T-helper 2 cell treated with Interferon-gamma antibody and Interleukin-4, amounts not matched to agents 100 ng/mL and 5 ng/mL, for 36 hours (primary cell): ENCODE measurements around the gene RNU6-9. TPM values are rescaled to one million over a fixed set of nuclear protein-coding genes. Genes with fewer than 3 reads are reported as not detected.

ENCODE experiments used
- intact Hi-C: fragments of 100-400 bp; cut with micrococcal nuclease; formaldehyde crosslinking; loops from one replicate; pipeline ENCODE4 v1.15.1; 2023
- total RNA-seq: library from RNA; stranded (reverse); gene quantifications from 2 replicates; pipeline ENCODE4 v1.2.3, GENCODE V29; 2022

The RNU6-9 gene
- total RNA-seq, 1 donor from 2014 or later: not detected

- intact Hi-C loops: no loop called here
Measured at GRCh38 chr19:916645-917322, 23.5 kb downstream of the RNU6-9 start.

GRCh38 chr19:917323-918151 is 24.3 kb downstream of the RNU6-9 start, which contains the start of gene KISS1R:
Gene KISS1R (plus strand): TSS chr19:917333. CDS start chr19:917503, 170 bp downstream.
- intact Hi-C loops: no loop called here

GRCh38 chr19:918152-918437 is 24.8 kb downstream of the RNU6-9 start:
- intact Hi-C loops: no loop called here

- intact Hi-C loops: no loop called here
Measured at GRCh38 chr19:918481-919198, 25.4 kb downstream of the RNU6-9 start.

GRCh38 chr19:919199-920050 is 26.1 kb downstream of the RNU6-9 start:
- intact Hi-C loops: loop anchor here (1.0 kb wide), 1 partner anchor 56 kb away; no protein-coding TSS in a partner anchor

GRCh38 chr19:920051-920864 is 27.0 kb downstream of the RNU6-9 start:
- intact Hi-C loops: loop anchor here (1.0 kb wide), 1 partner anchor 57 kb away; no protein-coding TSS in a partner anchor

- intact Hi-C loops: loop anchor here (1.0 to 5.0 kb wide), 3 partner anchors 43 to 127 kb away; partner anchors contain the start of genes PTBP1 and WDR18
Measured at GRCh38 chr19:924553-925086, 31.3 kb downstream of the RNU6-9 start.

- intact Hi-C loops: loop anchor here (1.0 to 5.0 kb wide), 3 partner anchors 42 to 128 kb away; partner anchors contain the start of genes PTBP1 and WDR18
Measured at GRCh38 chr19:925087-925525, 31.8 kb downstream of the RNU6-9 start.

- intact Hi-C loops: loop anchor here (1.0 to 5.0 kb wide), 3 partner anchors 42 to 128 kb away; partner anchors contain the start of genes PTBP1 and WDR18
Measured at GRCh38 chr19:925526-926322, 32.4 kb downstream of the RNU6-9 start, which contains the start of gene ARID3A. Gene ARID3A (plus strand): TSS chr19:926035. CDS start chr19:929529, 3,494 bp downstream.

- intact Hi-C loops: loop anchor here (5.0 kb wide), 1 partner anchor 41 kb away; no protein-coding TSS in a partner anchor
Measured at GRCh38 chr19:926323-926588, 33.0 kb downstream of the RNU6-9 start.

- intact Hi-C loops: loop anchor here (5.0 kb wide), 1 partner anchor 41 kb away; no protein-coding TSS in a partner anchor
Measured at GRCh38 chr19:926589-927350, 33.5 kb downstream of the RNU6-9 start.

GRCh38 chr19:927351-927779 is 34.1 kb downstream of the RNU6-9 start:
- intact Hi-C loops: loop anchor here (5.0 kb wide), 1 partner anchor 40 kb away; no protein-coding TSS in a partner anchor

- intact Hi-C loops: loop anchor here (5.0 kb wide), 1 partner anchor 39 kb away; no protein-coding TSS in a partner anchor
Measured at GRCh38 chr19:927780-928401, 34.6 kb downstream of the RNU6-9 start.

GRCh38 chr19:928471-929202 is 35.4 kb downstream of the RNU6-9 start:
- intact Hi-C loops: loop anchor here (5.0 kb wide), 1 partner anchor 39 kb away; no protein-coding TSS in a partner anchor

- intact Hi-C loops: loop anchor here (5.0 kb wide), 1 partner anchor 38 kb away; no protein-coding TSS in a partner anchor
Measured at GRCh38 chr19:929203-929890, 36.1 kb downstream of the RNU6-9 start.

GRCh38 chr19:929891-930258 is 36.6 kb downstream of the RNU6-9 start:
- intact Hi-C loops: loop anchor here (5.0 kb wide), 1 partner anchor 37 kb away; no protein-coding TSS in a partner anchor
